Fibroblast of villous mesenchyme (primary cell): Measurements from ENCODE around the gene TYRO3. TPM values are rescaled to one million over a fixed set of nuclear protein-coding genes. Genes with fewer than 3 reads are reported as not detected.
A peak's percentile ranks its signal among the peaks of the same experiment; 100 is the strongest.
"Not testable (repeated sequence)": the region's sequence is repeated elsewhere in the genome, so short reads cannot be mapped to it uniquely, and the experiment has no call there.

Source experiments
- DNase-seq: peaks from one replicate; pipeline ENCODE4 v3.0.0-alpha.2; 2010; ENCODE audit warnings: low read depth
- H3K4me3 ChIP-seq: 2 replicates; pipeline ENCODE4 v1.5.1; 2011; ENCODE audit warnings: low read depth, mild to moderate bottlenecking, low read length
- total RNA-seq: library from RNA; depleted of rRNA; stranded (reverse); fragments of >200 nt; gene quantifications from 2 replicates; pipeline ENCODE4 v1.2.3, GENCODE V29; 2012
- TF ChIP-seq, protein P1 (sequence below): IDR thresholded peaks from 2 replicates; pipeline ENCODE4 v1.5.1; 2012; ENCODE audit warnings: low read depth, mild to moderate bottlenecking, low read length; ENCODE audit not compliant: insufficient read depth

Gene TYRO3
- total RNA-seq, 1 donor = 13.8 TPM

DNA sequence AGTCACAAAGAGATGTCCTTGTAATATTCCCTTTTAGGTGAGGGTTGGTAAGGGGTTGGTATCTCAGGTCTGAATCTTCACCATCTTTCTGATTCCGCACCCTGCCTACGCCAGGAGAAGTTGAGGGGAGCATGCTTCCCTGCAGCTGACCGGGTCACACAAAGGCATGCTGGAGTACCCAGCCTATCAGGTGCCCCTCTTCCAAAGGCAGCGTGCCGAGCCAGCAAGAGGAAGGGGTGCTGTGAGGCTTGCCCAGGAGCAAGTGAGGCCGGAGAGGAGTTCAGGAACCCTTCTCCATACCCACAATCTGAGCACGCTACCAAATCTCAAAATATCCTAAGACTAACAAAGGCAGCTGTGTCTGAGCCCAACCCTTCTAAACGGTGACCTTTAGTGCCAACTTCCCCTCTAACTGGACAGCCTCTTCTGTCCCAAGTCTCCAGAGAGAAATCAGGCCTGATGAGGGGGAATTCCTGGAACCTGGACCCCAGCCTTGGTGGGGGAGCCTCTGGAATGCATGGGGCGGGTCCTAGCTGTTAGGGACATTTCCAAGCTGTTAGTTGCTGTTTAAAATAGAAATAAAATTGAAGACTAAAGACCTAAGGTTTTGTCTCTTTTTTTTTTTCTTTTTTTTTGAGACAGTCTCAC lies 19.8 kb downstream of the TYRO3 start:
- DNase-seq = no peak
- no peak overlapping the region for H3K4me3 ChIP-seq
- TF ChIP-seq, protein P1, sequence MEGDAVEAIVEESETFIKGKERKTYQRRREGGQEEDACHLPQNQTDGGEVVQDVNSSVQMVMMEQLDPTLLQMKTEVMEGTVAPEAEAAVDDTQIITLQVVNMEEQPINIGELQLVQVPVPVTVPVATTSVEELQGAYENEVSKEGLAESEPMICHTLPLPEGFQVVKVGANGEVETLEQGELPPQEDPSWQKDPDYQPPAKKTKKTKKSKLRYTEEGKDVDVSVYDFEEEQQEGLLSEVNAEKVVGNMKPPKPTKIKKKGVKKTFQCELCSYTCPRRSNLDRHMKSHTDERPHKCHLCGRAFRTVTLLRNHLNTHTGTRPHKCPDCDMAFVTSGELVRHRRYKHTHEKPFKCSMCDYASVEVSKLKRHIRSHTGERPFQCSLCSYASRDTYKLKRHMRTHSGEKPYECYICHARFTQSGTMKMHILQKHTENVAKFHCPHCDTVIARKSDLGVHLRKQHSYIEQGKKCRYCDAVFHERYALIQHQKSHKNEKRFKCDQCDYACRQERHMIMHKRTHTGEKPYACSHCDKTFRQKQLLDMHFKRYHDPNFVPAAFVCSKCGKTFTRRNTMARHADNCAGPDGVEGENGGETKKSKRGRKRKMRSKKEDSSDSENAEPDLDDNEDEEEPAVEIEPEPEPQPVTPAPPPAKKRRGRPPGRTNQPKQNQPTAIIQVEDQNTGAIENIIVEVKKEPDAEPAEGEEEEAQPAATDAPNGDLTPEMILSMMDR = no peak

DNA sequence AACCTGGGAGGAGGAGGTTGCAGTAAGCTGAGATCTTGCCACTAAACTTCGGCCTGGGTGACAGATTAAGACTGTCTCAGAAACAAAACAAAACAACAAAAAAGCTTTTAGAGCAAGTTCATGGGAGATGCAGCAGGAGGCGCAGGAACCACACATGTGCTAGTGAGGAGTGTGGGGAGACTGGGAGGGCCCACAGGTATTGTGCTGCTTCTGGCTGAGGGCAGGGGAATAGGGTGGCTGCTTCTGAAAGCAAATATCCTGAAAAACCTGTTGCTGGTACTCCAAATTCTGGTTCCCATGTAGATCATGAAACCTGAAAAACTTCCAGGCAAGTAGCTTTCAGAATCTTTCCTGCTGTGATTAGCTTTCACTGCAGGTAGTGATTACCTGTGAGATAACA lies 22.1 kb downstream of the TYRO3 start:
- TF ChIP-seq, protein P1 = peak; percentile 11
- H3K4me3 ChIP-seq = no peak overlapping the region
- DNase-seq = no peak

DNA sequence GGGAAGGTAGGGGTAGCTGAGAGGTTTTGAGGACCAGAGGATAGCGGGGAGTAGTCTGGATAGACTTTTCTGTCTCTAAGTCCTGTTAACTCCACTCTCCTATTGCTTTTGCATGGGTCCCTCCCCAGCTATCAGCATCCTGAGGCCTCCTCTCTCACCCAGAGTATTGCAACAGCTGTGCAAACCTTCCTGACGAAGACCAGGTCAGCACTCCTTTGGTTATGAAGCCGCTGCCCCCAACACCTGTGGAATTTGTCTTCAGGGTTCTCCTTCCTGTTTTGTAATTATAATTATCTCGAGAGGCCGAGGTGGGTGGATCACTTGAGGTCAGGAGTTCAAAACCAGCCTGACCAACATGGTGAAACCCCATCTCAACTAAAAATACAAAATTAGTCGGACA lies 24.8 kb downstream of the TYRO3 start:
- TF ChIP-seq, protein P1 = no peak
- no peak overlapping the region for H3K4me3 ChIP-seq
- DNase-seq = no peak

DNA sequence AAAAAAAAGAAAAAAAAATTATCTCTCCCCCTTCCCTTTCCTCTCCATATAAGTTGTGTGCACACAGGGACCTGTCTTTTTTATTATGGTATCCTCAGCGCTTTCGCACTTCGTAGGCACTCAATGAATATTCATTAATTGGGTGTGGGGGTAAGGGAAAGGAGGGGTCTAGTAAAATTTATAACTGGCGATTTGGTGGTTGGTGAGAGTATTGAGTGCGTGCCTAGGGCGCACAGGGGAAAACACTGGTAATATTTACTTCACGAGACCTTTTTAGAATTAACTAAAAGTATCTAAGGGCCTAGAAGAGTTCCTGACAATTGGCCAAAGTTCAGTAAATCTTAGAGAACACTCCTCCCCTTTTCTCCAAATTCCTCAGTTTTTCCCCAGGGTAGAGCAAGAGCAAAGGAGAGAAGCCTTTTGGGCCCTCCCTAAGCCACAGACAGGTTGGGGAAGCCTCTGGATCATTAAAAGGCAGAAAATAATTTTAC lies 25.7 kb downstream of the TYRO3 start:
- no peak for DNase-seq
- TF ChIP-seq, protein P1 = no peak
- H3K4me3 ChIP-seq = peak overlapping the region; percentile 43

DNA sequence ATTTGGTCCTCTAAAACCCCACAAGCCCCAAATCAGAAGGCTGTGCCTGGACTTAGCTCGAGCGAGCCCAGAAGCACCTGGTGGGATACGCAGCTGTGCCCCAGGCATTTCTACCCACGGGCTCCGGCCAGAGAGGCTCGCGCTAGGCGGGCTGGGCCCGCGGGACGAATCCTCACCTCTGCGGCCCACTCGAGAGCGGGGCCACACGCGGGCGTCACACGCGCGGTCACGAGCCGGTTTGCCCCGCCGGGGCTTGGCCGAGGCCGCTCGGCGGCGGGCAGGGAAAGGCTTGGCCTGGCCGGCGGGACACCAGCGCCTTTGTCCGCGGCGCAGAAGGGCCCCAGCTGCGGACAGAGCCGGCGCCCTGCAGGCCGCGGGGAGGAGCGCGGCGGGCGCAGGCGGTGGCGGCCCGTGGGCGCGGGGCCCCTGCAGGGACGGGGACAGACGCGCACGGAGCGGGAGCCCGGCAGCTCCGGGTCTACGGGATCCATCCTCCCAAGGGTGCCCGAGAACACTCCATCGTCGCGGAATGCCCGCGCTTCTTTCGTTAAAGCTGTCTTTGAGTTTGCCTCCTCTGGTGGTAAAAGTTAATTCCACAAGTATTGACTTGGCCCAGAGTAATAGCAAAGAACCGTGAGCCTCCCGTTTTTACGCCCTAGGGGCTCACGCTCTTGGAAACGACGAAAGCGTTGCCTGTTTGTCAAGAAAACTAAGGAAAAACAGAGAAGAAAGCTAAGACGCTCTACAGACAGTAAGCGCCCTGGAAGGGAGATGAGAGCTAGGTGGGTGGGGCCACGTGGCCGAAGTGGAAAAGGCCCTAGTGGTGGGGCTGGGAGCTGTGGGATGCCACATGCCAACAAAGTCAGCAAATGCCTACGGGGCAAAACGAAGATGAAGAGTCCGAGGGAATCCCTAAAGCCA lies 26.4 kb downstream of the TYRO3 start:
- TF ChIP-seq, protein P1 = peak; percentile 44
- H3K4me3 ChIP-seq = peak overlapping the region; percentile 43
- peak; percentile 48 for DNase-seq

DNA sequence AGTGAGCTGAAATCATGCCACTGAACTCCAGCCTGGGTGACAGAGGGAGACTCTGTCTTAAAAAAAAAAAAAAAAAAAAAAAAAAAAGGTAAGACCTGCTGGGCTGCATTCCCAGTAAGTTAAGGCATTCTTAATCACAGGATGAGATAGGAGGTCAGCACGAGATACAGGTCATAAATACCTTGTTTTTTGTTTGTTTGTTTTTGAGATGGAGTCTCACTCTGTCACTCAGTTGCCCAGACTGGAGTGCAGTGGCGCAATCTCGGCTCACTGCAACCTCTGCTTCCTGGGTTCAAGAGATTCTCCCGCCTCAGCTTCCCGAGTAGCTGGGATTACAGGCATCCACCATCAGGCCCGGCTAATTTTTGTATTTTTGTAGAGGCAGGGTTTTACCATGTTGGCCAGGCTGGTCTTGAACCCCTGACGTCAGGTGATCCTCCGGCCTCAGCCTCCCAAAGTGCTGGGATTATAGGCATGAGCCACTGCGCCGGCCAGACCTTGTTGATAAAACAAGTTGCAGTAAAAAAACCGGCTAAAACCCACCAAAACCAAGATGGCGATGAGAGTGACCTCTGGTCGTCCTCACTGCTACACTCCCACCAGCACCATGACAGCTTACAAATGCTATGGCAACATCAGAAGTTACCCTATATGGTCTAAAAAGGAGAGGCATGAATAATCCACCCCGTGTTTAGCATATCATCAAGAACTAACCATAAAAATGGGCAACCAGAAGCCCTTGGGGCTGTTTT lies 27.7 kb downstream of the TYRO3 start:
- not testable (repeated sequence) for DNase-seq, H3K4me3 ChIP-seq

DNA sequence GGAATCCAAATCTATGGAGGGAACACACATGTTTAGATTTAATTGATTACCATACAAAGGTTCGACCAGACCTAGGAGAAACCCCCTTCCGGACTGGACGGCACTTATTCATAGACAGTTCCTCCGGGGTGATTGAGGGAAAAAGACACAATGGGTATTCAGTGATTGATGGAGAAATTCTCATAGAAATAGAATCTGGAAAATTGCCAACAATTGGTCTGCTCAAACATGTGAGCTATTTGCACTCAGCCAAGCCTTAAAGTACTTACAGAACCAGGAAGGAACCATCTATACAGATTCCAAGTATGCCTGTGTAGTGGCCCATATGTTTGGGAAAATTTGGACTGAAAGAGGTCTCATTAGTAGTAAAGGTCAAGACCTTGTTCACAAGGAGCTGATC lies 30.0 kb downstream of the TYRO3 start:
- H3K4me3 ChIP-seq, DNase-seq: not testable (repeated sequence)

DNA sequence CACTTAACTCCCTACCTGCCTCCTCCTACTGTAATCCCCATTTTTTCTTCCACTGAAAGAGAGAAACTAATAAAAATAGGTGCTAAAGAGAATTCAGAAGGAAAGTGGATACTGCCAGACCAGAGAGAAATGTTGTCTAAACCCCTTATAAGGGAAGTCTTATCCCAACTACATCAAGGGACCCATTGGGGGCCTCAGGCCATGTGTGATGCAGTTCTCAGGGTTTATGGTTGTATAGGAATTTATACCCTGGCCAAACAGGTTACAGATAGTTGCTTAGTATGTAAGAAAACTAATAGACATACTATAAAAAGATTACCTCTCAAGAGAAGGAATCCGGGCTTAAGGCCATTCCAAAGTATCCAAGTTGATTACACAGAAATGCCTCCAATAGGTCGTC lies 30.6 kb downstream of the TYRO3 start:
- not testable (repeated sequence) for DNase-seq

DNA sequence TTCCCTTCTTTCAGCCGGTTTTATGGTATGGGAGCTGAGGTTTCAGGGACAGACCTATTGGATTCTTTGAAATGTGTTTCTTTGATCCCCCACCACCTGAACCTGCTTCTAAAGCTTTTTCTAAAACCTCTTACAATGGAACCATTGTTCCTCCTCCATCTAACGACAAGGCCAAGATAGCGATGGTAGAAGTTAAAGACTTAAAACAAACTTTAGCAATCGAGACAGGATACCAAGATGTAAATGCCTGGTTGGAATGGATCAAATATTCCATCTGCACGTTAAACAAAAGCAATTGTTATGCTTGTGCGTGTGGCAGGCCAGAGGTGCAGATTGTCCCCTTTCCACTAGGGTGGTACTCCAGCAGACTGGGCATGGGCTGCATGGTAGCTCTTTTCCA lies 32.2 kb downstream of the TYRO3 start:
- DNase-seq, H3K4me3 ChIP-seq: not testable (repeated sequence)

More for the DNA sequence above, 30.6 kb downstream of the TYRO3 start:
- H3K4me3 ChIP-seq = not testable (repeated sequence)

DNA sequence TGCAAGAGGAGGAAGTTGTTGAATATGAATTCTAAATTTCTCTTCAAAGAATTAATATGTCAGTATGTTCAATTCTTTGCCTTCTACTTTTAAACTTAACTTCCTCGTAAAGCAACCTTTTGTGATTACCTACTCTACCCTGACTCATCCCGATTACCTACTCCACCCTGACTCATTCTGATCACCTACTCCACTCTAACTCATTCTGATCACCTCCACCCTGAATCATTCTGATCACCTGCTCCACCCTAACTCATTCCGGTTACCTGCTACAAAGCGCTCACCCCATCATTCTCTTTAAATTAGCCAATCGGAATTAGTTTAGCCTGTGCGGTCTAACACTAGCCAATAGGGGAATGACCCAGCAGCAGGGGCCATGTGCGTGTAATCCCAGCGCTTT lies 33.7 kb downstream of the TYRO3 start:
- not testable (repeated sequence) for H3K4me3 ChIP-seq, DNase-seq
